ENCODE results near the gene APCDD1L. TPM values are rescaled to one million over a fixed set of nuclear protein-coding genes. Genes with fewer than 3 reads are reported as not detected.

APCDD1L gene
- polyA plus RNA-seq, 1 donor from 2014 or later = not detected

DNA sequence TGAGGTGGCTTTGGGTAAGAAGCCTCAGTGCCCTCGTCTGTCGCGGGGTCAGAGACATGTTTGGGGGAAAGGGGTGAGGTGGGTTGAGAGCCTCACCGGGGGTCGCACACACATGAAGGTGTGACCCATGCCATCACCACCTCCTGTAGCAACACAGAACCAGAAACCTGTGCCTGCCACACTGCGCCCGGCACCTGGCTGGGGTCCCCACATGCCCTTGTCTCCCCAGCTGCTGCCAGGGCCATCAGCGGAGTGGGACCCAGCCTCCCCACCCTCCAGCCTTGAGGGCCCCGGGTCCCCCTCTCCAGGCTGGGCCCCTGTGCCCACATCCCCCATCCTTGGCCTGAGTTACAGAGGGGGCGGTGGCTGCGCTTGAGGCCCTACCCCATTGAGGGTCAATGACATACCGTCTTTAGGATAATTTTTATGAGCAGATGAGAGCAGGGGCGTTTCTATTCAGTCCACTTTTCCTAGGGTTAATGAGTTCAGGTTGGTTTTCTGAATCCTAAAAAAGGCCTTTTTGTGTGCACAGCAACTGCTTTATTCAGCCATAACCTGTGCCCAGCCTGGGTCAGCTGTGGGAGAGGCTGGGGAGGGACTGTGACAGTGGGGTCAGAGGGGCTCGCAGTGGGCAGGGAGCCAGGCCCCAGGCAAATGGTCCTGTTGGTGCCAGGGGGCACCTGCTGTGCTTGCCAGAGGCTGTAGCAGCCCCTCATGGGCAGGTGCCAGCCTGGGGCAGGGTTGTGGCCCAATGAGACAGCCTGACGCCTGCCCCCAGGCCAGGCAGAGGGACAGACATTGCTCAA is 19.4 kb downstream of the APCDD1L start:
- Histone ChIP-seq H4K20me1 (ENCODE audit: insufficient read depth) (no peaks in the 10 kb centered on the region), H2AFZ (ENCODE audit: low read depth, low read length) (no peak overlapping the region), H3K36me3 (ENCODE audit: insufficient read depth, low read length) (no peaks in the 10 kb centered on the region), H3K79me2 (replicated peaks; ENCODE audit: insufficient read depth, low read length) (no peaks in the 10 kb centered on the region), H3K27me3 (ENCODE audit: insufficient read depth, low read depth, low read length) (no peaks in the 10 kb centered on the region), H3K4me2 (ENCODE audit: low read length) (no peak overlapping the region), H3K9ac (ENCODE audit: low read length) (no peak overlapping the region), H3K9me2 (ENCODE audit: insufficient read depth, low read length) (no peaks in the 10 kb centered on the region), H3F3A (ENCODE audit: insufficient read depth, low read length, poor library complexity, severe bottlenecking) (no peaks in the 10 kb centered on the region), H3K4me3 (ENCODE audit: low read length) (no peak overlapping the region), H3K27ac (ENCODE audit: low read length) (no peak overlapping the region), H3K9me3 (ENCODE audit: low read length) (no peaks in the 10 kb centered on the region)
- TF ChIP-seq TAF1 (IDR thresholded peaks at IDR 0.05; ENCODE audit: low read depth) = no peak
- TF ChIP-seq, protein P1, sequence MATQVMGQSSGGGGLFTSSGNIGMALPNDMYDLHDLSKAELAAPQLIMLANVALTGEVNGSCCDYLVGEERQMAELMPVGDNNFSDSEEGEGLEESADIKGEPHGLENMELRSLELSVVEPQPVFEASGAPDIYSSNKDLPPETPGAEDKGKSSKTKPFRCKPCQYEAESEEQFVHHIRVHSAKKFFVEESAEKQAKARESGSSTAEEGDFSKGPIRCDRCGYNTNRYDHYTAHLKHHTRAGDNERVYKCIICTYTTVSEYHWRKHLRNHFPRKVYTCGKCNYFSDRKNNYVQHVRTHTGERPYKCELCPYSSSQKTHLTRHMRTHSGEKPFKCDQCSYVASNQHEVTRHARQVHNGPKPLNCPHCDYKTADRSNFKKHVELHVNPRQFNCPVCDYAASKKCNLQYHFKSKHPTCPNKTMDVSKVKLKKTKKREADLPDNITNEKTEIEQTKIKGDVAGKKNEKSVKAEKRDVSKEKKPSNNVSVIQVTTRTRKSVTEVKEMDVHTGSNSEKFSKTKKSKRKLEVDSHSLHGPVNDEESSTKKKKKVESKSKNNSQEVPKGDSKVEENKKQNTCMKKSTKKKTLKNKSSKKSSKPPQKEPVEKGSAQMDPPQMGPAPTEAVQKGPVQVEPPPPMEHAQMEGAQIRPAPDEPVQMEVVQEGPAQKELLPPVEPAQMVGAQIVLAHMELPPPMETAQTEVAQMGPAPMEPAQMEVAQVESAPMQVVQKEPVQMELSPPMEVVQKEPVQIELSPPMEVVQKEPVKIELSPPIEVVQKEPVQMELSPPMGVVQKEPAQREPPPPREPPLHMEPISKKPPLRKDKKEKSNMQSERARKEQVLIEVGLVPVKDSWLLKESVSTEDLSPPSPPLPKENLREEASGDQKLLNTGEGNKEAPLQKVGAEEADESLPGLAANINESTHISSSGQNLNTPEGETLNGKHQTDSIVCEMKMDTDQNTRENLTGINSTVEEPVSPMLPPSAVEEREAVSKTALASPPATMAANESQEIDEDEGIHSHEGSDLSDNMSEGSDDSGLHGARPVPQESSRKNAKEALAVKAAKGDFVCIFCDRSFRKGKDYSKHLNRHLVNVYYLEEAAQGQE (IDR thresholded peaks at IDR 0.05; ENCODE audit: borderline replicate concordance) = no peak

DNA sequence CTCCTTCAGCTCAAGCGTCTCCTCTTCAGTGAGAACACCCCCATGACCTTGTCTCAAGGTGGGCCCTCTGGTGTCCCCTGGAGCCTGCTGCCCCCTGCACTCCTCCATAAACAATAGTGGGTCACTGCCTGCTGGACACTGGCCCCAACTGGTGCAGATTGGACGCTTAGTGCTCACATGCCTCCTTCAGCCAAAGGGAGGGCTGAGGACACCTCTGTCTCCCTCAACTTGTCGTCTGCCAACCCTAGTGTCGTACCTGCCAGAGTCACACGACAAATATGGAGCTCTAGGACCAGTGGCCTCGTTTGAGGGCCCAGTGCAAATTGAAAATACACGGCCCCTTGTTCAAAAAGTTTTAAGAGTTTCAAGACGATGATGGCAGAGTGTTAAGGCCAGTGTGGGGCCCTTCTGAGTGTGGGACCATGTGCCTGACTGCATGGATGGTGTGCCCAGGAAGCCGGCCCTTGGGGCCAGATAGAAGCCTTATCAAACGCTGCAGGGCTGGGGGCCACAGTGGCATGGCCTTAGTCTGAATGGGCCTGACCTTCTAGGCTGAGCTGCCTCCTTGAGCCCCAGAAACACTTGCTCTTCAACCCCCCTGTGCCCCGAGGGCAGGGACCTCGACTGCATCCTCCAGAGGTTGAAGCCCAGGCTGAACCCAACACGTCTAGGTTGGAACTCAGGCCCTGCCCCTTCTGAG is 20.1 kb downstream of the APCDD1L start:
- H3K9me3 ChIP-seq (ENCODE audit: low read length) = no peaks in the 10 kb centered on the region
- H3K79me2 ChIP-seq (replicated peaks; ENCODE audit: insufficient read depth, low read length) = no peaks in the 10 kb centered on the region
- H3K27ac ChIP-seq (ENCODE audit: low read length) = no peak overlapping the region
- no peaks in the 10 kb centered on the region for H3K9me2 ChIP-seq (ENCODE audit: insufficient read depth, low read length)
- H3F3A ChIP-seq (ENCODE audit: insufficient read depth, low read length, poor library complexity, severe bottlenecking) = no peaks in the 10 kb centered on the region
- H3K4me2 ChIP-seq (ENCODE audit: low read length) = no peak overlapping the region
- H3K4me3 ChIP-seq (ENCODE audit: low read length) = no peak overlapping the region
- TF ChIP-seq, protein P2, sequence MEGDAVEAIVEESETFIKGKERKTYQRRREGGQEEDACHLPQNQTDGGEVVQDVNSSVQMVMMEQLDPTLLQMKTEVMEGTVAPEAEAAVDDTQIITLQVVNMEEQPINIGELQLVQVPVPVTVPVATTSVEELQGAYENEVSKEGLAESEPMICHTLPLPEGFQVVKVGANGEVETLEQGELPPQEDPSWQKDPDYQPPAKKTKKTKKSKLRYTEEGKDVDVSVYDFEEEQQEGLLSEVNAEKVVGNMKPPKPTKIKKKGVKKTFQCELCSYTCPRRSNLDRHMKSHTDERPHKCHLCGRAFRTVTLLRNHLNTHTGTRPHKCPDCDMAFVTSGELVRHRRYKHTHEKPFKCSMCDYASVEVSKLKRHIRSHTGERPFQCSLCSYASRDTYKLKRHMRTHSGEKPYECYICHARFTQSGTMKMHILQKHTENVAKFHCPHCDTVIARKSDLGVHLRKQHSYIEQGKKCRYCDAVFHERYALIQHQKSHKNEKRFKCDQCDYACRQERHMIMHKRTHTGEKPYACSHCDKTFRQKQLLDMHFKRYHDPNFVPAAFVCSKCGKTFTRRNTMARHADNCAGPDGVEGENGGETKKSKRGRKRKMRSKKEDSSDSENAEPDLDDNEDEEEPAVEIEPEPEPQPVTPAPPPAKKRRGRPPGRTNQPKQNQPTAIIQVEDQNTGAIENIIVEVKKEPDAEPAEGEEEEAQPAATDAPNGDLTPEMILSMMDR (IDR thresholded peaks at IDR 0.05; ENCODE audit: poor library complexity, severe bottlenecking) = no peak
- TF ChIP-seq POLR2AphosphoS5 (IDR thresholded peaks at IDR 0.05) = no peak
- no peak for TF ChIP-seq MXI1 (conservative IDR thresholded peaks at IDR 0.05; ENCODE audit: poor library complexity, severe bottlenecking)
- no peak for TF ChIP-seq SMC3 (conservative IDR thresholded peaks at IDR 0.05; ENCODE audit: poor library complexity)
- no peak for TF ChIP-seq EZH2 (IDR thresholded peaks at IDR 0.05; ENCODE audit: borderline replicate concordance, insufficient read depth, low read length, poor library complexity, severe bottlenecking)
- TF ChIP-seq EP300 (conservative IDR thresholded peaks at IDR 0.05; ENCODE audit: poor library complexity, severe bottlenecking) = no peak
- no peak for TF ChIP-seq TAF1 (IDR thresholded peaks at IDR 0.05; ENCODE audit: low read depth)
- no peak for TF ChIP-seq RAD21 (conservative IDR thresholded peaks at IDR 0.05)
- TF ChIP-seq, protein P1 (IDR thresholded peaks at IDR 0.05; ENCODE audit: borderline replicate concordance) = no peak
- no peaks in the 10 kb centered on the region for H3K27me3 ChIP-seq (ENCODE audit: insufficient read depth, low read depth, low read length)
- no peaks in the 10 kb centered on the region for H3K36me3 ChIP-seq (ENCODE audit: insufficient read depth, low read length)
- H3K9ac ChIP-seq (ENCODE audit: low read length) = no peak overlapping the region
- no peaks in the 10 kb centered on the region for H4K20me1 ChIP-seq (ENCODE audit: insufficient read depth)
- H2AFZ ChIP-seq (ENCODE audit: low read depth, low read length) = no peak overlapping the region

Data from neural cell (in vitro differentiated cells).